Neuronal stem cell (in vitro differentiated cells): Measurements from ENCODE around the gene PACS2.
A peak's percentile ranks its signal among the peaks of the same experiment; 100 is the strongest.

ENCODE experiments used
- DNase-seq: peaks from one replicate; pipeline ENCODE4 v3.0.0-alpha.2; 2013; ENCODE audit warnings: low spot score
- H2AFZ ChIP-seq: one replicate; pipeline ENCODE4 v1.6.1; 2013; ENCODE audit warnings: mild to moderate bottlenecking, low read length, inconsistent platforms
- H2AK5ac ChIP-seq: 2 replicates; pipeline ENCODE4 v1.6.1; 2013; ENCODE audit warnings: low read depth, mild to moderate bottlenecking, inconsistent platforms, low read length, moderate library complexity, mixed read lengths
- H2BK120ac ChIP-seq: 2 replicates; pipeline ENCODE4 v1.6.1; 2013; ENCODE audit warnings: low read depth, mild to moderate bottlenecking, inconsistent platforms, low read length, moderate library complexity, mixed read lengths
- H2BK12ac ChIP-seq: one replicate; pipeline ENCODE4 v1.6.1; 2013; ENCODE audit warnings: low read length, inconsistent platforms
- H2BK15ac ChIP-seq: 2 replicates; pipeline ENCODE4 v1.6.1; 2013; ENCODE audit warnings: mild to moderate bottlenecking, low read length, inconsistent platforms, mixed read lengths
- H2BK5ac ChIP-seq: one replicate; pipeline ENCODE4 v1.6.1; 2013; ENCODE audit warnings: inconsistent platforms, mild to moderate bottlenecking, low read length, moderate library complexity
- H3K14ac ChIP-seq: one replicate; pipeline ENCODE4 v1.6.1; 2013; ENCODE audit warnings: low read length, inconsistent platforms
- H3K18ac ChIP-seq: 2 replicates; pipeline ENCODE4 v1.6.1; 2013; ENCODE audit warnings: low read length, inconsistent platforms
- H3K23ac ChIP-seq: 2 replicates; pipeline ENCODE4 v1.6.1; 2013; ENCODE audit warnings: low read depth, mild to moderate bottlenecking, mixed read lengths, low read length, inconsistent platforms; ENCODE audit not compliant: poor library complexity
- H3K27ac ChIP-seq: replicated peaks from 3 replicates; pipeline ENCODE4 v1.5.1; 2013; ENCODE audit warnings: low read length, inconsistent platforms
- H3K27me3 ChIP-seq, 3 experiments: 2 replicates each; pipeline ENCODE4 v1.6.1; 2013; ENCODE audit warnings: low read length in 3 of 3, mild to moderate bottlenecking in 2 of 3, inconsistent platforms in 1 of 3, low read depth in 1 of 3, mixed read lengths in 1 of 3, moderate library complexity in 1 of 3; ENCODE audit not compliant: control insufficient read depth in 3 of 3, insufficient read depth in 3 of 3
- H3K36me3 ChIP-seq, 2 donors: replicated peaks in 1 of 2; 2 replicates each; pipeline ENCODE4 v1.6.1; 2013; ENCODE audit warnings: low read length in 2 of 2; ENCODE audit not compliant: control insufficient read depth in 2 of 2, insufficient read depth in 2 of 2
- H3K4ac ChIP-seq: 2 replicates; pipeline ENCODE4 v1.6.1; 2013; ENCODE audit warnings: inconsistent platforms, mild to moderate bottlenecking, low read length, moderate library complexity
- H3K4me1 ChIP-seq, 2 donors: 1 replicate in 1 of 2; 2 replicates in 1 of 2; pipeline ENCODE4 v1.6.1; 2013; ENCODE audit warnings: low read length in 2 of 2, low read depth in 1 of 2; ENCODE audit not compliant: control insufficient read depth in 2 of 2, insufficient read depth in 1 of 2
- H3K4me2 ChIP-seq: one replicate; pipeline ENCODE4 v1.6.1; 2013; ENCODE audit warnings: mild to moderate bottlenecking, low read length, inconsistent platforms; ENCODE audit not compliant: insufficient read depth, poor library complexity, severe bottlenecking
- H3K4me3 ChIP-seq, 2 donors: 2 replicates each; pipeline ENCODE4 v1.5.1; 2013; ENCODE audit warnings: low read length in 2 of 2, mild to moderate bottlenecking in 2 of 2, inconsistent platforms in 1 of 2, moderate library complexity in 1 of 2
- H3K79me1 ChIP-seq: one replicate; pipeline ENCODE4 v1.6.1; 2013; ENCODE audit warnings: low read depth, mild to moderate bottlenecking, inconsistent platforms, low read length, moderate library complexity
- H3K9ac ChIP-seq: one replicate; pipeline ENCODE4 v1.6.1; 2013; ENCODE audit warnings: mild to moderate bottlenecking, low read depth, low read length, inconsistent platforms; ENCODE audit not compliant: poor library complexity
- H3K9me3 ChIP-seq, 2 donors: replicated peaks in 1 of 2; 2 replicates each; pipeline versions ENCODE3 to v1.6.1; 2013; ENCODE audit warnings: low read length in 2 of 2, mild to moderate bottlenecking in 2 of 2, inconsistent platforms in 1 of 2, low read depth in 1 of 2, mixed read lengths in 1 of 2, moderate library complexity in 1 of 2; ENCODE audit not compliant: control insufficient read depth in 2 of 2, insufficient read depth in 1 of 2
- H4K8ac ChIP-seq: one replicate; pipeline ENCODE4 v1.6.1; 2013; ENCODE audit warnings: low read depth, mild to moderate bottlenecking, inconsistent platforms, low read length, moderate library complexity
- H4K91ac ChIP-seq: one replicate; pipeline ENCODE4 v1.6.1; 2013; ENCODE audit warnings: low read length, low read depth, mild to moderate bottlenecking, inconsistent platforms; ENCODE audit not compliant: poor library complexity
- WGBS, 2 donors: extraction: QIAGEN DNeasy Blood & Tissue Kit; methylation state at CpG; one replicate each; pipeline ENCODE4 v1.1.7; 2013; ENCODE audit warnings: missing lambda C conversion rate in 2 of 2, mixed read lengths in 1 of 2; ENCODE audit not compliant: insufficient read length in 2 of 2, insufficient replicate concordance in 1 of 2; ENCODE audit errors: extremely low coverage in 2 of 2; 5-methylcytosine and 5-hydroxymethylcytosine counted together

The PACS2 gene

GRCh38 chr14:105325303-105325702 lies 10.8 kb downstream of the PACS2 start:
- Histone ChIP-seq H3K9ac (peak overlapping the region; percentile 9), H3K9me3 (no peaks in the 10 kb centered on the region), H3K27me3 (no peaks in the 10 kb centered on the region), H4K91ac (no peak overlapping the region), H4K8ac (no peak overlapping the region), H2BK5ac (no peak overlapping the region), H3K4me2 (no peak overlapping the region), H2BK15ac (no peak overlapping the region), H3K79me1 (peaks cover 15% of the 10 kb centered on the region), H2BK12ac (no peak overlapping the region), H2AFZ (no peak overlapping the region), H3K4me3 (no peak overlapping the region), H3K27ac (no peak overlapping the region), H3K14ac (no peak overlapping the region), H3K36me3 (peaks cover 0 to 6% of the 10 kb centered on the region in 2 donors), H3K4ac (no peak overlapping the region), H3K4me1 (peaks cover 30 to 50% of the 10 kb centered on the region in 2 donors), H3K23ac (peak overlapping the region; percentile 16), H2AK5ac (no peak overlapping the region), H2BK120ac (no peak overlapping the region), H3K18ac (no peak overlapping the region)
- WGBS, 2 donors = no CpG with 5 or more reads among the region's 9 CpGs
- DNase-seq = no peak

DNA sequence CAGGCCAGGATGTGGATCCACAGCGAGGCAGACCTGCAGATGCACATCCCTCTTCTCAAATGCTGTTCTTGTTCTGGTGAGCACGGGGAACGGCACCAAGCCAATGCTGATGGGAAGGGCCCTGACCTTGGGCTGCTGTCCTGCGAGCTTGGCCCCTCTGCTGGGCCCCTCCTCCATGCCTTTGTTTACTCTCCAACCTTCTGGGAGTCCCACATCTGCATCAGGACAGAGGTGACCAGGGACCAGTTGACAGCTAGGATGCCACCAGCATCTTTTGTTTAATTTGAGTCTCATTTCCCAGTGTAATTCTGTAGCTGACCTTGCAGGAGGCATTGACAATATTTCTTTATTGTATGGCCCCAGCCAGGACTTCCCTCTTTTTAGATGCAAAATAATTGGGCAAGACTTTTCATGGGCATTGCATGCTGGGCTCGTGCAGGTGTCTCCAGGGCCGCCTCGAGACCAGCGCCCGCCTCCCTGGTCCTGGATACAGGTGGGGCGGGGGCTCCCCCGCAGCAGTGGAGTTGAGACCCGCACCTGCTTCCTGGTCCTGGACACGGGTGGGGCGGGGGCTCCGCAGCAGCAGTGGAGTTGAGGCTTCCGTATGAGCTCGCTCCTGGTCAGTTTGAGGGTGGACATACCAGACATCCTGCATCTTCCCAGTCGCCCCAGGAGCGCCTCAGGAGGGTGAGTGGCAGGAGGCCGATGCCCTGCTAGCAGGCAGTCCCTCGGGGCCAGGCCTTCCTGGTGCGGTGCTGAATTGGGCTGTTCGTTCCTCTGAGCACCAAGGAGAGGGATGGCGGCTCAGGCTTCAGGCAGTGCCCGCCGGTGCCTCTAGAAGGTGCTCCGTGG lies 11.4 kb downstream of the PACS2 start:
- Histone ChIP-seq H3K4ac (no peak overlapping the region), H3K18ac (no peak overlapping the region), H3K36me3 (peaks cover 0 to 3% of the 10 kb centered on the region in 2 donors), H3K79me1 (peaks cover 15% of the 10 kb centered on the region), H2BK120ac (no peak overlapping the region), H2AFZ (no peak overlapping the region), H3K14ac (peak overlapping the region; percentile 3), H3K27me3 (no peaks in the 10 kb centered on the region), H3K4me1 (peaks cover 34 to 54% of the 10 kb centered on the region in 2 donors), H2BK15ac (no peak overlapping the region), H3K23ac (no peak overlapping the region), H3K9ac (peak overlapping the region; percentile 9), H4K91ac (no peak overlapping the region), H3K9me3 (no peaks in the 10 kb centered on the region), H2BK12ac (peak overlapping the region; percentile 49), H2BK5ac (no peak overlapping the region), H3K4me3 (no peak overlapping the region), H2AK5ac (peak overlapping the region; percentile 18), H3K4me2 (no peak overlapping the region), H4K8ac (no peak overlapping the region), H3K27ac (no peak overlapping the region)
- no CpG with 5 or more reads among the region's 27 CpGs for WGBS, 2 donors
- DNase-seq = no peak

- Histone ChIP-seq H3K9me3 (peaks cover 0 to 5% of the 10 kb centered on the region in 2 donors), H4K91ac (no peak overlapping the region), H3K4me1 (peaks cover 34 to 54% of the 10 kb centered on the region in 2 donors), H4K8ac (no peak overlapping the region), H3K14ac (no peak overlapping the region), H3K18ac (no peak overlapping the region), H2BK120ac (no peak overlapping the region), H2AK5ac (peak overlapping the region; percentile 18), H2BK15ac (no peak overlapping the region), H3K27me3 (no peaks in the 10 kb centered on the region), H2AFZ (no peak overlapping the region), H3K79me1 (peaks cover 15% of the 10 kb centered on the region), H3K27ac (no peak overlapping the region), H3K4me2 (no peak overlapping the region), H3K36me3 (peaks cover 0 to 3% of the 10 kb centered on the region in 2 donors), H3K4ac (no peak overlapping the region), H3K9ac (no peak overlapping the region), H2BK12ac (peak overlapping the region; percentile 49), H3K23ac (peak overlapping the region; percentile 61), H3K4me3 (no peak overlapping the region), H2BK5ac (no peak overlapping the region)
- no CpG with 5 or more reads among the region's 9 CpGs for WGBS, 2 donors
- no peak for DNase-seq
Measured at GRCh38 chr14:105326568-105326867, 12.0 kb downstream of the PACS2 start.

- DNase-seq = no peak
- WGBS, 2 donors = no CpG with 5 or more reads among the region's 34 CpGs
- no peak overlapping the region for H3K4me3 ChIP-seq
Measured at GRCh38 chr14:105326891-105327694, 12.5 kb downstream of the PACS2 start.

More at GRCh38 chr14:105326891-105327694, 12.5 kb downstream of the PACS2 start:
- H3K18ac ChIP-seq = no peak overlapping the region
- peak overlapping the region; percentile 24 for H3K4me2 ChIP-seq
- no peak overlapping the region for H3K14ac ChIP-seq
- no peak overlapping the region for H2AK5ac ChIP-seq
- peaks cover 15% of the 10 kb centered on the region for H3K79me1 ChIP-seq
- H2AFZ ChIP-seq = no peak overlapping the region
- H2BK12ac ChIP-seq = no peak overlapping the region
- no peak overlapping the region for H4K91ac ChIP-seq
- H3K4ac ChIP-seq = no peak overlapping the region
- H3K9ac ChIP-seq = no peak overlapping the region
- H3K9me3 ChIP-seq = peaks cover 0 to 7% of the 10 kb centered on the region in 2 donors
- no peak overlapping the region for H2BK120ac ChIP-seq
- H3K27me3 ChIP-seq = no peaks in the 10 kb centered on the region
- peaks cover 34 to 54% of the 10 kb centered on the region in 2 donors for H3K4me1 ChIP-seq
- no peak overlapping the region for H2BK5ac ChIP-seq
- H3K36me3 ChIP-seq = peaks cover 0 to 3% of the 10 kb centered on the region in 2 donors
- H2BK15ac ChIP-seq = no peak overlapping the region
- no peak overlapping the region for H3K27ac ChIP-seq
- H3K23ac ChIP-seq = peak overlapping the region; percentile 61
- no peak overlapping the region for H4K8ac ChIP-seq
